B cell (primary cell): ENCODE data around the gene KMT2C.

Source experiments
- EZH2 ChIP-seq: IDR thresholded peaks from 2 replicates; pipeline ENCODE4 v1.6.1; 2012; ENCODE audit warnings: borderline replicate concordance, low read depth, mild to moderate bottlenecking, moderate library complexity, low read length; ENCODE audit not compliant: insufficient read depth, poor library complexity, severe bottlenecking
- TF ChIP-seq, protein P1 (sequence below): fragments of 200-600 bp; IDR thresholded peaks from one replicate; pipeline ENCODE4 v1.8.0; 2022; ENCODE audit warnings: antibody characterized with exemption, mild to moderate bottlenecking

DNA sequence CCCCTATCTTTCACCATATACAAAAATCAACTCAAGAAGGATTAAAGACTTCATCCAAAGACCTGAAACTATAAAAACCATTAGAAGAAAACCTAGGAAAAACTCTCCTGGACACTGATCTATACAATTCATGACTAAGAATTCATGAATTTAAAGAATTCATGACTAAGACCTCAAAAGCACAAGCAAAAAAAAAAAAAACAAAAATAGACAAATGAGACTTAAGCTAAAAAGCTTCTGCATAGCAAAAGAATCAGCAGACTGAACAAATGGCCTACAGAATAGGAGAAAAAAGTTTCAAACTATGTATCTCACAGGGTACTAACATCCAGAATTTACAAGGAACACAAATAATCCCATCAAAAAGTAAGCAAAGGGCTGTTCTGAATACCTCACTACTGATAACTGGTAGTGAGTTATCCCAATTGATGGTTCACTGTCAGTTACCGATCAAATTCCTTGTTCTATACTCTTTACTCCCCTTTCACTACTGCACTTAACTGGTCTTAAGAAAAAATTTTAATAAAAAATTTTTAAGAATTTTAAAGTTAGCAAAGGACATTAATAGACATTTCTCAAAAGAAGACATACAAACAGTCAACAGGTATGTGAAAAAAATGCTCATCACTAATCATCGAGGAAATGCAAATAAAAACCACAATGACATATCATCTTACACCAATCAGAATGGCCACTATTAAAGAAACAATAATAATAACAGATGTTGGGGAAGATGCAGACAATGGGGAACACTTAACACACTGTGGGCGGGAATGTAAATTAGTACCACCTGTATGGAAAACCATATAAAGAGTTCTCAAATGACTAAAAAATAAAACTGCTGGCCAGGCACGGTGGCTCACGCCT lies 33.2 kb downstream of the KMT2C start:
- TF ChIP-seq, protein P1, sequence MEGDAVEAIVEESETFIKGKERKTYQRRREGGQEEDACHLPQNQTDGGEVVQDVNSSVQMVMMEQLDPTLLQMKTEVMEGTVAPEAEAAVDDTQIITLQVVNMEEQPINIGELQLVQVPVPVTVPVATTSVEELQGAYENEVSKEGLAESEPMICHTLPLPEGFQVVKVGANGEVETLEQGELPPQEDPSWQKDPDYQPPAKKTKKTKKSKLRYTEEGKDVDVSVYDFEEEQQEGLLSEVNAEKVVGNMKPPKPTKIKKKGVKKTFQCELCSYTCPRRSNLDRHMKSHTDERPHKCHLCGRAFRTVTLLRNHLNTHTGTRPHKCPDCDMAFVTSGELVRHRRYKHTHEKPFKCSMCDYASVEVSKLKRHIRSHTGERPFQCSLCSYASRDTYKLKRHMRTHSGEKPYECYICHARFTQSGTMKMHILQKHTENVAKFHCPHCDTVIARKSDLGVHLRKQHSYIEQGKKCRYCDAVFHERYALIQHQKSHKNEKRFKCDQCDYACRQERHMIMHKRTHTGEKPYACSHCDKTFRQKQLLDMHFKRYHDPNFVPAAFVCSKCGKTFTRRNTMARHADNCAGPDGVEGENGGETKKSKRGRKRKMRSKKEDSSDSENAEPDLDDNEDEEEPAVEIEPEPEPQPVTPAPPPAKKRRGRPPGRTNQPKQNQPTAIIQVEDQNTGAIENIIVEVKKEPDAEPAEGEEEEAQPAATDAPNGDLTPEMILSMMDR: no peak
- TF ChIP-seq EZH2: no peak
